Heart left ventricle (tissue), 13 donors: ENCODE results near the gene IFRD2.

Experiments used
- POLR2A ChIP-seq, 2 donors: fragments of 450-650 bp; IDR thresholded peaks; one replicate each; pipeline ENCODE4 v1.6.1; 2017; ENCODE audit warnings: antibody characterized with exemption in 2 of 2, mild to moderate bottlenecking in 2 of 2, moderate library complexity in 2 of 2
- TF ChIP-seq, protein P1 (sequence below), 12 donors: fragments of 200-600 bp; sonication (generic) in 4 of 12; IDR thresholded peaks; one replicate each; pipeline versions ENCODE4 v1.5.0 to v1.8.0; 2018 to 2022; ENCODE audit warnings: antibody characterized with exemption in 12 of 12, mild to moderate bottlenecking in 5 of 12
- donor health status: ischemic (EF 13 %, LVEDD 7.1; RV severe dilation, severe dysfunction).
- donor health status: DM: no; HTN: yes; CAD: no.
- donor health status: DM: no; HTN: no; CAD: no.
- donor health status: ischemic (EF 25% LVEDD 6.9; RV normal size, moderate dysfunction).
- donor health status: ischemic (EF 25% LVEDD 5.7; RV mildly dilated, moderate dysfunction).
- donor health status: ischemic (EF 35%, LVEDD 5.7; RV mildly dilated, moderate dysfunction).
- donor health status: nonischemic (EF 11% LVEDD 7.7; RV severe dilation, severe dysfunction).
- donor health status: DM: yes; HTN: yes; CAD: no.
- donor health status: PGD.
- donor health status: ischemic (EF 29% LVEDD 5.4; RV normal size, mild dysfunction).
- donor health status: nonischemic (EF 23%, LVEDD 6.1; RV moderate dilation, normal function).

DNA sequence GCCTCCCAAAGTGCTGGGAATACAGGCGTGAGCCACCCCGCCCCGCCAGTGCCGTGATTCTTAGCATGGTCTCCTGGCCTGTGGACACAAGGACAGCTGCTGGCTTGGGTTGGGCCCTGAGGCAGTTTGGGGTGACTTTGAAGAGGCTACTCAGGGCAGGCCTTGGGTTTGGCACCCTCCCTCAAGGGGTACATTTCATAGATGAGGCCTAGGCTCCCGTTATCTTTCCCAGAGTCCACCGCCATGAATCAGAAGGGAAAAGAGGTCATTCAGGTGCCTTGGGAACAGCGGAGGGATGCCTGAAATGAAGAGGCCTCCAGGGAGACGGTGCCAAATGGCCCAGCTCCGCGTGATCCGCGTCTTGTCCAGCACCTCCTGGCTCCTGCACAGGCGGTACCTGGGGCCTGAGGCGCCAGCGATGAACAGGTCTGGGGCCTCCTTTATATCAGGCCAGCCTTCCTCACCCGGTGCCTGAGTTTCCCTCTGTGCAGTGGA, 46.9 kb downstream of the IFRD2 start:
- TF ChIP-seq POLR2A (IDR thresholded peaks at IDR 0.05): no peak
- TF ChIP-seq, protein P1, sequence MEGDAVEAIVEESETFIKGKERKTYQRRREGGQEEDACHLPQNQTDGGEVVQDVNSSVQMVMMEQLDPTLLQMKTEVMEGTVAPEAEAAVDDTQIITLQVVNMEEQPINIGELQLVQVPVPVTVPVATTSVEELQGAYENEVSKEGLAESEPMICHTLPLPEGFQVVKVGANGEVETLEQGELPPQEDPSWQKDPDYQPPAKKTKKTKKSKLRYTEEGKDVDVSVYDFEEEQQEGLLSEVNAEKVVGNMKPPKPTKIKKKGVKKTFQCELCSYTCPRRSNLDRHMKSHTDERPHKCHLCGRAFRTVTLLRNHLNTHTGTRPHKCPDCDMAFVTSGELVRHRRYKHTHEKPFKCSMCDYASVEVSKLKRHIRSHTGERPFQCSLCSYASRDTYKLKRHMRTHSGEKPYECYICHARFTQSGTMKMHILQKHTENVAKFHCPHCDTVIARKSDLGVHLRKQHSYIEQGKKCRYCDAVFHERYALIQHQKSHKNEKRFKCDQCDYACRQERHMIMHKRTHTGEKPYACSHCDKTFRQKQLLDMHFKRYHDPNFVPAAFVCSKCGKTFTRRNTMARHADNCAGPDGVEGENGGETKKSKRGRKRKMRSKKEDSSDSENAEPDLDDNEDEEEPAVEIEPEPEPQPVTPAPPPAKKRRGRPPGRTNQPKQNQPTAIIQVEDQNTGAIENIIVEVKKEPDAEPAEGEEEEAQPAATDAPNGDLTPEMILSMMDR (IDR thresholded peaks at IDR 0.05): no peak
